Kidney epithelial cell (primary cell): ENCODE results near the gene FAM13C. TPM values are rescaled to one million over a fixed set of nuclear protein-coding genes. Genes with fewer than 3 reads are reported as not detected.

ENCODE experiments used
- DNase-seq: peaks from one replicate; pipeline ENCODE4 v3.0.0-alpha.2; 2010; ENCODE audit warnings: low read depth
- H3K27me3 ChIP-seq: 2 replicates; pipeline ENCODE4 v1.6.0; 2011; ENCODE audit warnings: low read length; ENCODE audit not compliant: control insufficient read depth, insufficient read depth
- H3K36me3 ChIP-seq: 2 replicates; pipeline ENCODE4 v1.5.1; 2011; ENCODE audit warnings: low read length; ENCODE audit not compliant: control insufficient read depth, insufficient read depth
- H3K4me3 ChIP-seq: 2 replicates; pipeline ENCODE4 v1.5.1; 2011; ENCODE audit warnings: low read depth, mild to moderate bottlenecking, control low read depth, low read length
- CTCF ChIP-seq: IDR thresholded peaks from 2 replicates; pipeline ENCODE4 v1.5.1; 2011; ENCODE audit warnings: mild to moderate bottlenecking, moderate library complexity, low read length, control low read depth, inconsistent platforms; ENCODE audit not compliant: insufficient read depth, poor library complexity, severe bottlenecking
- total RNA-seq: library from RNA; depleted of rRNA; stranded (reverse); fragments of >200 nt; gene quantifications from 2 replicates; pipeline ENCODE4 v1.2.3, GENCODE V29; 2015

The FAM13C gene
- total RNA-seq, 1 donor from 2014 or later = 0.21 TPM

DNA sequence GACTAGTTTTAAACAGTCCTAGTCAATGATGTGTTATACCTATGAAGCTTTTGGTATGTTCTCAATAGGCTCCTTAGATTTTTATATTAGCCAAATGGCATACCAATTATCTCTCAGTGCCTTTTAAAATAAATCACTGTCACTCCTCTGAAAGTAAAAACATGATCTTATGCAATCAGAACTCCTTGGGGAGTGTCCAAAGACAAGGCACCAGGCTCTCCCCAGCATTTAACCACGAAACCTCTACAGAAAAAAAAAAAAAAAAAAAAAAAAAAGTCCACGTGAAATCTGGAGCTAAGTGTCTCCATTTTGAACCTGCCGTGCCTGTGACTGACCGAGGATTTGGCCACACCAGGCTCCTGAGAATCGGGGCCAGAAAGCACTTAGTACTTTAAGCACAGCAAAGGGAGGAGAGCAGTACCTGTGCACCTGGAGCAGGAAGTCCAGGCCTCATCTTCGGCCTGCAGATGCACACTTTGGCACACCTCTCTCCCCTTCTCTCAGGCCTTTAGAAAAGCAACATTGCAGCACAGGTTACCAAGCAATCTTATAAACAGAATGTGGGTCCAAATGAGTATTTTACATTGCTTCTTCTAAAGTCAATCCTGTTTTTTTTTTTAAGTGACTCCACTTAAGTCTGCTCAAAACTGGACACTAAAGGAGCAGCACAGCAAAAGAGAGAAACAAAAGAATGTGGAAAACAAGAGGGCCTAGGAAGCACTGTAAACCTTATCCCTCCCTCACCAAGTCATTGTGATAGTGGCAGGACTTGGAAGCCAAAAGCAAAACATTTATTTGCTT, 1.5 kb downstream of the FAM13C start:
- Histone ChIP-seq H3K36me3 (no peaks in the 10 kb centered on the region), H3K4me3 (no peak overlapping the region), H3K27me3 (no peaks in the 10 kb centered on the region)
- DNase-seq = no peak
- TF ChIP-seq CTCF = no peak

DNA sequence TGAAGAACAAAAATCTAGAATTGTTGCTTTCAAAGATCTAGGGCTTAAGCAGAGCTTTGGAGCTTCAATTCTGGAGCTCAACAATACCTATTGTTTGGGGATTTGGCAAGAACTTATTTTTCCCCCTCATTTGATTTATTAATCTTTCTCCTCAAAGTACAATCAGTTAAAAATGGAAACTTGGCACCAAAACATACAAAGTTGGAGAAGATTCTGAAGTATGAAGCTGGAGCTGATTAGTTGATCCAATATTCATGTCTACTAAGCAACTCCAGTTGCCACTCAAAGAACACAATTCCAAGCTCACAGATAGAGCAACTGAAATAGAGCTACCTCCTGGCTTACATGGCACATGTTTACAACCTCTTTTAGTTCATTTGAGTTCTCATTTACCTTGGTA, 3.8 kb downstream of the FAM13C start:
- H3K4me3 ChIP-seq = no peak overlapping the region
- DNase-seq = no peak
- no peak for TF ChIP-seq CTCF
- H3K36me3 ChIP-seq = no peaks in the 10 kb centered on the region
- no peaks in the 10 kb centered on the region for H3K27me3 ChIP-seq

DNA sequence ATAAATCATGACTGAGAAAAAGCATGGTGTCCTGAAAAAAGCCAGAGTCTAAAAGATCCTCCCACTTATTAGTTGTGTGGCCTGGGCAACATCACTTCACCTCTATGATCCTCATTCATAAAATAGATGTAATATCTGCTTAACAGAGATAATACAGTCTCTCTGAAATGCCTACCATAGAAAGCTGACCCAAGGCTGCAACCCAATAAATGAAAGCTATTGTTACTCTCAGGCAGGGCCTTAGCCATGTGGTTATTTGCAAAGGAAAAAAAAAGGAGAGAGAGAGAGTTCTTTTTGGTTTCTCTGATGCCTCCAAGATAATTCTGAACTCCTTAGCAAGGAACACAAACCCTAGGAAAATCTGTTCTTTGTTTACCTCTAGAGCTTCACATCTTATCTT, 7.9 kb downstream of the FAM13C start:
- DNase-seq = no peak
- Histone ChIP-seq H3K4me3 (no peak overlapping the region), H3K27me3 (no peaks in the 10 kb centered on the region), H3K36me3 (no peaks in the 10 kb centered on the region)
- TF ChIP-seq CTCF = no peak

DNA sequence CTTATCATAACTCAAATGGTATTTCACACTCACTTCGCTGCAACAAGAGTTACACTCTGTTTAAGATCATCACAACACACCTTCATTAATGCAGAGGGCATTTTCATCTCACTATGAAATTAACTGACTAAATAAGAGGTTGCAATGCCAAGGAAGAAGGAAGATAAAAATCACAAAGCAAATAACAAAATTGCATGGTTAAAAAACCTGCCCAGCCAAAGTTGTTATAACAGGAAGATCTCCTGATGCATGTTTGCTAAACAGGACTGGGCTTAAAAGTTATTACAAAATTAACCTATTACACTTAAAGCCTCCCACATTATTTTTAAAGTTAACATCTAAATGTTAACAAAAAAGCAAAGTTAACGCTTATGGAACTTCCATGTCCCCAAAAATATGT, 11.8 kb downstream of the FAM13C start:
- H3K36me3 ChIP-seq = no peaks in the 10 kb centered on the region
- no peak for DNase-seq
- H3K4me3 ChIP-seq = no peak overlapping the region
- no peak for TF ChIP-seq CTCF
- H3K27me3 ChIP-seq = no peaks in the 10 kb centered on the region

DNA sequence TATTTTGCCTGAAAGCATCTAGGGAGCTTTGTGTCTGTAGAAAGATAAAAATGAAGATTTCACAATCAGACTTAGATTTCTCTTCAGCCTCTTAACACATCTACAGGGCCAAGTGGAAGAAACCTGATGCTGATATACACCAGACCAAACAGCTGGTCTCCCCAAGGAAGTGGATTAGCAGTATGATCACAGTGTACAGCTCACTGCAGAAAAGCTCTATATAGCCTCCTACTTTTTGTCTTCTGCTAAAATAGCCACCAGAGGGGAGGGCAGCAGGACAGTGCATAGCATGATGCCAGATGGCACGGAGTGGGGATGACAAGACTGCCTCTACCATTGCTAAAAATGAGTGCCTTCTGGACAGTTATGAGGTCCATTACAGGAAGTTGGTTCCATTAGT, 16.0 kb downstream of the FAM13C start:
- no peaks in the 10 kb centered on the region for H3K27me3 ChIP-seq
- H3K4me3 ChIP-seq = no peak overlapping the region
- no peak for TF ChIP-seq CTCF
- H3K36me3 ChIP-seq = no peaks in the 10 kb centered on the region
- no peak for DNase-seq

DNA sequence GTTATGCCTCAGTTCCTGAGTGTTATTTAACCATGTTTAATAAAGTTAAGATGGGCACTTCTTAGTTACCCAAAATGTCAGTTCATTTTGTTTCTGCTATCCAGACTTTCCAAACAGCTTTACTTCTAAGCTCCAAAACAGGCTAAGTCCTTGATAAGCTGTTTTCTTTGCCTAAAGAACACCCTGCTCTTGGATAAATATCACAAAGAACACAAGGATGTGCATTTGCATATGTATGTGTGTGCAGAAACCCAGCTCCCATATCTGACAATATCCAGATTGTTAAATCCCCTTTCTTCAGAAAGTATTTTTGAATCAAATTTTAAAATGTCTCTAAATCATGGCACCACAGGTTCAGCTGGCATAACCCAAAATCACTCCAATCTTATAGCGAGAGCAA, 19.6 kb downstream of the FAM13C start:
- Histone ChIP-seq H3K27me3 (no peaks in the 10 kb centered on the region), H3K4me3 (no peak overlapping the region), H3K36me3 (no peaks in the 10 kb centered on the region)
- no peak for TF ChIP-seq CTCF
- DNase-seq = no peak
